Effector CD4-positive, alpha-beta T cell (primary cell): ENCODE results near the gene TTC31.
A peak's percentile ranks its signal among the peaks of the same experiment; 100 is the strongest.
"Not testable (repeated sequence)": the region's sequence is repeated elsewhere in the genome, so short reads cannot be mapped to it uniquely, and the experiment has no call there.

Source experiments
- DNase-seq: peaks from one replicate; pipeline ENCODE4 v3.0.0-alpha.2; 2020

Gene TTC31

DNA sequence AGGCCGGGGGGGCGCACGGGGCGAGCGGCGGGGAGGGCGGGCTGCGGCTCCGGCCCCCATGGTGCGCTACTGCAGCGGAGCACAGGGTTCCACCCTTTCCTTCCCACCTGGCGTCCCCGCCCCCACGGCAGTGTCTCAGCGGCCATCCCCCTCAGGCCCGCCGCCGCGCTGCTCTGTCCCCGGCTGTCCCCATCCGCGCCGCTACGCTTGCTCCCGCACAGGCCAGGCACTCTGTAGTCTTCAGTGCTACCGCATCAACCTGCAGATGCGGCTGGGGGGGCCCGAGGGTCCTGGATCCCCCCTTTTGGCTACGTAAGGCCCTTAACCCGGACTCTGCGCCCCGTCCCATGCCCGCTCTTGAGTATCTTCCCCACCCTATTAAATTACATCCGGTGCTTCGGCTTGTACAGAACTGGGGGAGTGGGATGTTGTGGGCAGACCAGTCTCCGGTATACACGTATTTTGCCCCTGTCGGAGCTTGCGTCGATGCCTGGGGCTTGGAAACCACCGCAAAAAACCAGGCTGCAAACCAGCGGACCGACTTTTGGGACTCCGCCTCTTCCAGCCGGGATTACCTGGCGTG lies 25.2 kb upstream of the TTC31 start:
- DNase-seq = peak; percentile 72

DNA sequence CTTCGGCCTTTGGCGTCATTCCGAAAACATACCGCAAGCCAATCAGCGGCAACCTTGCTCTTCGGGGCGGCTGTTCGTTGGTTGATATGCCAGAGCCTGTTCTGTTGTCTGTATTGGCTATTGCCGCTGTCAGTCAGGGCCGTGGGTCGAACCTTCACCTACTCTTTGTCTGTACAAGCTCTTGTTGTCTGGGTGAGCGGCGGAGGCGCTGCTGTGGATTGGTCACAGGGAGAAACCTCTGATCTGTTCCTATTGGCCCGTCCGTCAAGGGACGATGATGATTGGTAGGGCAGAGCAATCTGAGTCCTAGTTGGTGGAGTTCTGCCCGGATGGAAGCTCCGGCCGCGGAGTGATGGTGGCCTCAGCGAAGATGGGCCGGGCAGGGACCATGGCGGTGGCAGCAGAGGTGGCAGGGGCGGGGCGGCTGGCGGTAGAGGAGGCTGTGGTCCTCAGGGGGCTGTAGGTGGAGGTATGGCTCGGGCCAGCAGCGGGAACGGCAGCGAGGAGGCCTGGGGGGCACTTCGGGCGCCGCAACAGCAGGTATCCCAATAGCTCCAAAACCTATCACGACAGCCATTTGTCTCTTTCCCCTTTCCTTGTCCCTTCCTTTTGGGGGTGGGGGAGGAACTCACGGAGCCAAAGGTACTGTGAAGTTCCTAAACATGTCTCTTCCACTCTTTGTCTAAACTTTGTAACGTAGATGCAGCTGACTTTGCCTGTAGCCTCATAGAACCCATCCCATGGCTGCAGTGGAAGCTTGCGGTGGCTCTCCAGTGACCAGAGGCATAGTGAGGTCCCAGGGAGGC lies 24.5 kb upstream of the TTC31 start, which contains the start of gene WBP1:
TSS of gene WBP1 (plus strand) at position 307 of the 806 bp plus-strand sequence. CDS start at position 472, 165 bp downstream.
- peak; percentile 99 for DNase-seq

DNA sequence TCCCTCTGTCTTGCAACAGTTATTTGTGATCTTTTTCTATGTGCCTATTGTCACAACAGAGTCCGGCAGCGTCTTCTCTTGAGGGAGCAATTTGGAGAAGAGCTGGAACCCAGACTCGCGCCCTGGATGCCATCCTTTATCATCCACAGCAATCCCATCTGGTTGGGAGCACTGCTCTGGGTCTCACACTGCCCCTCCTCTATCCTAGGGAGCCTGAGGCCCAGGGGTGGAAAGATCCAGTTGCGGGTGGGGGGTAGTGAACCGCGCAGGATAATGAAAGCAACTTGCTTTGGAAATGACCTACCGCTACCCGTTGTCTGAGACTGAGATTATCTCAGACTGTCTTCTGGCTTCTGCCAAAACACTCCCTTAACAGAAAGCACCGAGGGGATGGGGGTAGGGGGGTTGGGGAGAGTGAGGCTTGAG lies 23.9 kb upstream of the TTC31 start:
- DNase-seq = no peak

DNA sequence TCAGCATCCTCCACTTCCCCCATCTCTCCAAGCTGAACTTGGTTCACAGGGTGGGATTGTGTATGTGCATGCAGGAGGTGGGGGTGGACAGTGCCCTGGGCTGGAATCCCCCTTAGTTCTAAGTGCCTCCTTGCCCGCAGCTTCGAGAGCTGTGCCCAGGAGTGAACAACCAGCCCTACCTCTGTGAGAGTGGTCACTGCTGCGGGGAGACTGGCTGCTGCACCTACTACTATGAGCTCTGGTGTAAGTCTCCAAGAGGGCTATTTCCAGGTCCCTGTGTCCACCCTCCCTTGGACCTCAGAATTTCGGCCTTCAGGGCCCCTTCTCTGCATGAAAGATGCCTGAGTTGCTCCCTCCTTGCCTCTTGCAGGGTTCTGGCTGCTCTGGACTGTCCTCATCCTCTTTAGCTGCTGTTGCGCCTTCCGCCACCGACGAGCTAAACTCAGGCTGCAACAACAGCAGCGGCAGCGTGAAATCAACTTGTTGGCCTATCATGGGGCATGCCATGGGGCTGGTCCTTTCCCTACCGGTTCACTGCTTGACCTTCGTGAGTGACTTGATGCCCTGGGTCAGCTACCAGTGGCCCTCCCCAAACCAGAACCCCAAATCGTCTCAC lies 23.3 kb upstream of the TTC31 start:
- DNase-seq = not testable (repeated sequence)

DNA sequence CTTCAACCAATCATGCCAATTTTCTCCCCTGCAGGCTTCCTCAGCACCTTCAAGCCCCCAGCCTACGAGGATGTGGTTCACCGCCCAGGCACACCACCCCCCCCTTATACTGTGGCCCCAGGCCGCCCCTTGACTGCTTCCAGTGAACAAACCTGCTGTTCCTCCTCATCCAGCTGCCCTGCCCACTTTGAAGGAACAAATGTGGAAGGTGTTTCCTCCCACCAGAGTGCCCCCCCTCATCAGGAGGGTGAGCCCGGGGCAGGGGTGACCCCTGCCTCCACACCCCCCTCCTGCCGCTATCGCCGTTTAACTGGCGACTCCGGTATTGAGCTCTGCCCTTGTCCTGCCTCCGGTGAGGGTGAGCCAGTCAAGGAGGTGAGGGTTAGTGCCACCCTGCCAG lies 22.7 kb upstream of the TTC31 start:
- not testable (repeated sequence) for DNase-seq

DNA sequence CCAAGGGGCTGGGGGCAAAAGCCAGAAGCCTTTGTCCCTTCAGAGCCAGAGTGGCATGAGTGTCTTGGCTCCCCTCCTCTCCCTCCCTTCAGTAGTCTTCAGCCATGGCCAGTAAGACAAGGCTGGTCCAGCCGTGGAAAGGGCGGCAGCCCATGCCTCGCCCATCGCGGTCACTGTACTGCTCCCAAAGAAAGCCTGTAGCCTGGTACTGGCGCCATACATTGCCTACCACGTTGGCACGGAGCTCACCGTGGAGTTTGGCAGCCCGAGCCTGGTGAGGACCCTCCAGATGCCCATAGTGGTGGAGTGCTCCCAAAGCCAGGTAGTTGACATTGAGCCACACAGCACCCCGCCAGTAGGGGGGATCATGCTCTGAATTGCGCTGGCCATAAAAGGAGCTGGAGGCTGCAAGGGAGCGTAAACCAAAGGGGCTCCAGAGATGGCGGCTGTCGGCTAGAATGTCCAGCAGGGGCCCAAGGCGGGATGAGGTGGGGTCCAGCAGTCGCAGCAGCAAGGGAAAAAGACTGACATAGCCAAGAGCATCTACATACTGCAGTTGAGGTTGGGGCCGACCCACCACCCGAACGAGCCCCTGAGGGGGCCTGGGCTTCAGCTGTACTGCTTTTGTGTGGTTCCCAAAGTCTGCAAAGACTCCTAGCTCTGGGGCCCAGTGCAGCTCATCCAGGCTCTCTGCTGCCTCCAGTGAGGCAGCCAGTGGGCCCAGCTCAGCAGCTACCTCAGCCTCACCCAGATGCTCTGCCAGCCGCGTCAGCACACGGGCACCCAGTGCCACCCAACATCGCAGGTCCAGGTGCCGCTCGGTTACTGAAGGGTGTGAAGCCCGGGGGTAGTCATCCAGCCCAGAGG lies 21.5 kb upstream of the TTC31 start:
- DNase-seq = no peak

DNA sequence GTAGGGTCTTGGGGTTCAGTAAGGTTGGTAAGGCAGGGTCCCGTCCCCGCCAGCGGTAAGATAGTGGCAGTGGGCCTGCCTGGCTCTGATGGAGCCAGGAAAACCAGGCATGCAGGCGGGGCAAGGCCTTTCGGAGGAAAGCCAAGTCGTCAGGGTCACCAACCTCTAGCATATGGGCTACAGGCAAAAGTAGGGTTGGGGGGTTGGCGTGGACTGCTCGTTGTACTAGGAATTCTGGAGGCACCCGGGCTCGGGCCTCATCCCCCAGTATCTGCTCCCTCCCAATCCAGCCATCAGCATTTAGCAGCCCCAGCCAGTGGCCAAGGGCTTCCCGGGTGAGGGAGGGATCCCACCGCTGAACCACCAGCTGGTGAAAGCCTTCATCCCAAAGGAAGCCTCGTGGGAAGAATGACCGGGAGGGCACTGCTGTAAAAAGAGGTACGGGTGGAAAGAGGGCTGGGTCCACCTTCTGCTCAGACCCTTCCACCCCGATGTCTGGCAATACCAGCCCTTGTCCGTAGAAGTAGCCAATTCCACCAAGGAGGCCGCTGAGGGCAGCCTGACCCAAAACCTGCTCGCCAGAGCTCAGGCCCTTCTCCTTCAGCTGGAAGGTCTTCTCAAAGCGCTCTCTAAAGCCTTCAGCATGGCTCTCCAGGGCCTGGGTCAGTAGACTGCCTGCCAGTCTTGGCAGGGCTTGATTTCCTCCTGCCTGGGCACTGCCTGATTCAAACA lies 20.7 kb upstream of the TTC31 start:
- DNase-seq = no peak

DNA sequence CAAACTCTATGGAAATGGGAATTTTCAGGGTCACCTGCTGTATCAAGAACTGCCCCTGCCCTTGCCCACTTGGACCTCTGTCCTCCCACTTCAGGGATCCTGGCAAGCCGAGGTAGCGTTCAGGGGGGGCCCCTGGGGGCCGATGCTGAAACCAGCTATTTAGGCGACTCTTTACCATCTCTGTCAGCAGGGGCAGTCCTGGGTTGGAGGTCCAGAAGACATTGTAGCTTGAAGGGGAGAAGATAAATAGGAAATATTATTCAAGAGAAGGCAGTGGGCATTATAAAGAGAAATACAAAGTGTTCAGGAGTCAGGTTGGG lies 20.1 kb upstream of the TTC31 start:
- no peak for DNase-seq

DNA sequence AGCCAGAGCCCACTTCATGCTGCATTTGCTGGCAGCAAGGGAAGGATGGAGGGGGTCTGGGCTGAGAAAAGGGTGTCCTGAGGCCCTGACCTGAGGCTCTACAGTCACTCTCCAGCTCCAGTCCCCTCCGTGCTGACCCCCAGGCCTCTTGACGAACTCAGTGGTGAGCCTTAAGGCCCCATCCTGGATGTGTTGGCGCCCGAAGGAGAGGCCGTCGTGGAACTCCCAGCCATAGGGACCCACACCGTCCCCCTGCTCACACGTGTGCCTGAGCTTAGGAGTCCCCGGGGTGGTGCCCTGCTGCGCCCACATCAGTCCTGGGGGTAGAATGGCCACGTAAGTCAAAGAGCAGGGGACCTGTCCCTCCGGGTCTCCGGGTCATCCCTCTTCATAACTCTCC lies 18.5 kb upstream of the TTC31 start:
- no peak for DNase-seq

DNA sequence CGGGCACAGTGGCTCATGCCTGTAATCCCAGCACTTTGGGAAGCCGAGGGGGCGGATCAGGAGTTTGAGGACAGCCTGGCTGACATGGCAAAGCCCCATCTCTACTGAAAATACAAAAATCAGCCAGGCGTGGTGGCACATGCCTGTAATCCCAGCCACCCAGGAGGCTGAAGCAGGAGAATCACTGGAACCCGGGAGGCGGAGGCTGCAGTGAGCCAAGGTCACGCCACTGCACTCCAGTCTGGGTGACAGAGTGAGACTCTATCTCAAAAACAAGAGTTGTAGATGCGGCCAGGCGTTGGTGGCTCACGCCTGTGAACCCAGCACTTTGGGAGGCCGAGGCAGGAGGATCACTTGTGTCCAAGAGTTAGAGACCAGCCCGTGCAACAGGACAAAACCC lies 12.1 kb upstream of the TTC31 start:
- not testable (repeated sequence) for DNase-seq

DNA sequence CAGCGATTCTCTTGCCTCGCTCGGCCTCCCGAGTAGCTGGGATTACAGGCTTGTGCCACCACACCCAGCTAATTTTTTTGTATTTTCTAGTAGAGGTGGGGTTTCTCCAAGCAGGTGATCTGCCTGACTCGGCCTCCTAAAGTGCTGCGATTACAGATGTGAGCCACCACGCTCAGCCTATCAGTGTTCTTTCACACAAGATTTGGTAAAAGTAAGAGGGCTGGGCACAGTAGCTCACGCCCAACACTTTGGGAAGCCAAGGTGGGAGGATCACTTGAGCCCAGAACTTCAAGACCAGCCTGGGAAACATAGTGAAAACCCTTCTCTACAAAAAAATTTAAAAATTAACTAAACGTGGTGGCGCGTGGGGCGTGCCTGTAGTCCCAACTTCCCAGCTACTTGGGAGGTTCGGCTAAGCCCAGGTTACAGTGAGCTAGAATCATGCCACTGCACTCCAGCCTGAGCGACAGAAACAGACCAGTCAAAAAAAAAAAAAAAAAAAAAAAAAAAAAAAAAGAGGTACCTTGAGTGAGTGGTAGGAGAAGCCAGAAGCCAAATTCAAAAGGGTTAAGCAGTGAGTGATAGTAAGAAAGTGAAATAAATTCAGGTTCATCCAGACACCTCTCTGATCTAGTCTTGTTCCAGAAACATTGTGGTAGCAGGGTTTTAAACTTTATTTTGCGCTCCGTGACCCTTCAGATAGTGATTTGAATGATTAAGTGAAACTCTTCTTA lies 11.4 kb upstream of the TTC31 start:
- DNase-seq = no peak

DNA sequence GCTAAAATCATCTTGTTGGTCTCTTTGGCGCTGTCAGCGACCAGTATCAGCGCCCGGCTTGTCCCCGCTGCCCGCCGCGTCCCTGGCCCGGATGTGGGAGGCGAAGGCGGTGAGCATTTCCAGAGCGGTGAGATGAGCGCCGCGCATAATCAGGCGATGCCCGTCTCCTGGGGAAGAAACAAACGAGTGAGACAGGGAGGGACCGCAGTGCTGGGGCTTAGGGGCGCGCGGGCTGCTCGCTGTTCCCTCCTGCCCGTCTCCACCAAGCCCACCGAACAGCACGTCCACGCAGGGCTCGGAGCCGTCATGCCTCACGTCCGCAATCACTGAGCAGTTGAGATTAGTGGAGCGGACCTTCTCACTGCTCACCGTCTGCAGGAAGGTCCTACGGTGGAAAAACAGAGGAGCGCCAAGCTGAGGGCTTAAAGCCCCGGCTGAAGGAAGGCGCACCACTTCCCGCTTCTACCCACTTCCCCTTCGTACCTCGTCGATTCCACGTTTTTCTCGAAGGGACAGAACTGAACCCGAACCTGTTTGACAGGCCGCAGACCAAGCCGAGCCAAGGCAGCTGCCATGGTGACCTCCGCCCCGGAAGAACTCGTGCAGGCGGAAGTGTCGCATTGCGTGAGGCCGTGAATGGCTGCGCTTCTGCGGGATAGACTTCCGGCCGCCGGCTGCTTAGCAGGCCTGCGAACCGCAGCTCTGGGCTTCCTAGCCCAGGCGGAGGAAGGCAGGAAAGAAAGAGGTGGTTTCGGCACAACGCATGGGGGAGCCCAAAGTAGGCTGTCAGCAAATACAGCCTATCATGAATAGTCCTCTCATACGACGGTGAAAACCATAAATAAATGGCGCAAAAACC lies 10.6 kb upstream of the TTC31 start, which contains the start of gene MRPL53:
TSS of gene MRPL53 (minus strand) at position 595 of the 859 bp plus-strand sequence. CDS start at position 575, 20 bp downstream.
- DNase-seq = peak; percentile 99

DNA sequence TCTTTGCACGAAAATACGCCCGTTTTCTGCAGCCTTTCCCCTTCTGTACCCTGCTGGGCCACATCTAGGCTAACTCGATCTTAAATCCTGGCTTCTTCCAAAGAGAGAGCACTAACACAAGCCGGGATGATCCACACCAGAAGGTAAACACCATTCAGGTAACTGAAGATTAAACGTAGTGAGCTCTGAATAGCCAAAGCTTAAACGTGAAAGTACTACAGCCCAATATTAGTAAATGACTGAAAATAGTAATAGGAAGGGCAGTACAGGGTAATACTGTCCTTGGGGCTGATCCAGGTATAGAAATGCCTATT lies 10.0 kb upstream of the TTC31 start:
- no peak for DNase-seq

DNA sequence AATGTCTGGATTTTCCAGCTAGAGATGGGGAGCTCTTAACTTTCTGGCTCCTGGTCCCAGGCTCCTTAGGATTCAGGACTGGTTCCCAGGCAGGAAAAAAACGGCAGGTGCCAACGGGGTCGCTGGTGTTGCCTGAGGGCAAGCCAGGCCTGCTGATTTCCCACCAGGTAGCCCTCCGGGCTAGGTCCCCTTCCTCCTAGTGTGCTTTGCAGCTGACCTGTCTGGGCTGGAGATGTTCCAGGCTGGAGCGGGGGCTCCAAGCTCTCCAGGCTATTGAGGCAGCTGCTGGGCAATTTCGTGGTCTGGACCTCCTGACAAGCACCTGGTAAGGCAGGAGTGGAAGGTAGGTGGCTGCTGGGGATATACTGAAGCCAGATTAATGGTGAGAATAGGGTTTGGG lies 8.4 kb upstream of the TTC31 start:
- DNase-seq = no peak

DNA sequence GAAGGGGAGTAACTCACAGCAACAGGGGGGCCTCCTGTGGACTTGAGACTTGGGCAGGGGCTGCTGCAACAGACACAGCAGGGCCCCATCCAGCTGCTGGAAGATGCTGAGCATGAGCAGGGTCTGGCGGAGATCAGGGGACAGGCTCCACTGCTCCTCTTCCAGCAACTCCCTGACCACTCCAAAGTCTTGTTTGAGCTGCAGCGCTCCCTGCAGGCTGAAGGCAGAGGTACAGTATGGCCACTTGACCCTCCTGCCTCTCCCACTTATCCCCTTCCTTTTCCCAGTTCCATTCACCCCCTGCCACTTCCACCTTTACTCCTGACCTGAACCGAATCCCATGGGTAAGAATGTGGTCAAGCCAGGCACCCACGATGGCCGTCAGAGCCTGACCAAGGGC lies 8.0 kb upstream of the TTC31 start:
- DNase-seq = no peak

DNA sequence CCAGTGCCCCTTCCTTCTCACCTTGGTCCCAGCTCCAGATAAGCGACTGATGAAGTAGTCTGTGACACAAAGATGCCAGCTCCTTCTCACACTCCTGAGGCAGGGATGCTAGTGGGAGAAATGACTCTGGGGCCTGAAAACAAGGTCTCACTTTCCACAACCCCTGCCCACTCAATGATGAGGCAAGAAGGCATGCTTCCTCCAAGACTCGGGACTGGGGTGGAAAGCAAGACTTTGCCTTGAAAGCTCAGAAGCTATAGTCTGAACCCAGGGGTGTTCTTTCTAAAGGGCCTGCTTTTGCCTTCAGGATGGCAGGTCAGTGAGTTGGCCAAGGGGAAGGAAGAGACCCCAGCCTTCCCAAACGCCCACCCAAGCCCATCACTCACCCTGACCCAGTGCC lies 1.4 kb upstream of the TTC31 start:
- no peak for DNase-seq

DNA sequence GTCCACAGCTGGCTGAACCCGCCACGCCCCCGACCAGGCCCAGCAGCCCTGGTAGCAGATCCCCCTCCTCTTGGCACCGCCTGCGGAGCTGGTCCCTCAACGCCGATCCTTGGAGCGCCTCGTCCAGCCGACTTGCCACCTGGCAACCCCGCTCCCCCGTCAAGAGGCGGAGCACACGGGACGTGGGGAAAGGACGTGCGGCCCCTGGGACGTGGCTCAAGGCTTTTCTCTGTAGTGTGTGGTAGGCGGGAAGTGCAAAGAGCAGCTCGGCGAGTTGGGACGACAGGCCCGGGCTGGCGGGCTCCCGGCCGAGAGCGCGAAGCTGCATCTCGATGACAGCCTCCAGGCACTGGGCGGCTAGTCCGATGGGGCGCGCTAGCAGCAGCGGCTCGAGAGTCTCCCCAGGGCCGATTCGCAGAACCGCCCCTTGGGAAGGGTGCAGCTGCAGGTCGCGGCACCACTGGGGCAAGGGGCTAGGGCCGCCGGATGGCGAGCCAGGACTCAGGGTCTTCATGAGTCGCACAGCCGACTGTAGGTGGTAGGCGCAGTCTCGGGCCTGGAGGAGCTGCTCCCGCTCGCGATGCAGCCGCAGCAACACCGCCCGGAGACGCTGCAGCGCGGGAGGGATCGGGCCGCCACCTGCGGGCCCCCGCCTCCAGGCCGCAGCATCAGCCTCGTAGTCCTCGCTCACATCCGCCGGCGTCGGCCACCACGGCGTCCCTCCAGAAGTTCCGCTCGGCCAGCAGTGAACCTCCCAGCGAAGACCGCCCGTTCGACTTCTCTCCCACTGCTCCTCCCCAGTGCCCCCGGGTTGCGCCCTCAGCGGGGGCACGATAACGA lies 700 bp upstream of the TTC31 start:
- DNase-seq = peak; percentile 45

DNA sequence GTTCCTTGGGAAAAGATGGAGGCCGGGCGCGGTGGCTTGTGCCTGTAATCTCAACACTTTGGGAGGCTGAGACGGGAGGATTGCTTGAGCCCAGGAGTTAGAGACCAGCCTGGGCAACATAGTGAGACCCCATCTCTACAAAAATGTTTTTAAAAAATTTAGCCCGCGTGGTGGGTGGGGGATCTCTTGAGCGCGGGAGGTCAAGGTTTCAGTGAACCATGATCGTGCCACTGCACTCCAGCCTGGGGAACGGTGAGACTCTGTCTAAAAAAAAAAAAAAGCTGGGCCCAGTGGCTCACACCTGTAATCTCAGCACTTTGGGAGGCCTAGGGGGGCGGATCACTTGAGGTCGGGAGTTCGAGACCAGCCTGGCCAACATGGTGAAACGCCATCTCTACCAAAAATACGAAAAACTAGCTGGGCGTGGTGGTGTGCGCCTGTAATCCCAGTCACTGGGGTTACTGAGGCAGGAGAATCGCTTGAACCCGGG lies 839 bp downstream of the TTC31 start:
- DNase-seq = not testable (repeated sequence)

DNA sequence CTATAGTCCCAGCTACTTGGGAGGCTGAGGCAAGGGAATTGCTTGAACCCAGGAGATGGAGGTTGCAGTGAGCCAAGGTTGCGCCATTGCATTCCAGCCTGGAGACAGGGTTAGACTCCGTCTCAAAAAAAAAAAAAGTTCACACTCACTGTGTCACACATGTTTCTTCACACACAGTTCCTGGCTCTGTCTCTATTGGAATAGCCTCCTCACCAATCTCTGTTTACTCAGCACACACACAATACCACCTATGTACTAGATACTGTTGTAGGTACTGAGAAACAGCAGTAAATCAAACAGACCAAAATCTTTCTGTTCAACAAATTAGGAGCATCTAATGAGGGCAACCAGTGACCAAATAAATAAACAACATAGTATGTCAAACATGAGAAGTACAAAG lies 3.3 kb downstream of the TTC31 start:
- no peak for DNase-seq
